ENCODE measurements around the gene LSAMP.

GRCh38 chr3:116280130-116280740 lies 165.1 kb downstream of the LSAMP start:
- TF ChIP-seq CTCF (IDR thresholded peaks at IDR 0.05) (no peak), POLR2A (IDR thresholded peaks at IDR 0.05) (no peak)
